H9 (cell line): Measurements from ENCODE around the gene UBAC1. TPM values are rescaled to one million over a fixed set of nuclear protein-coding genes. Genes with fewer than 3 reads are reported as not detected.
"Not testable (repeated sequence)": the region's sequence is repeated elsewhere in the genome, so short reads cannot be mapped to it uniquely, and the experiment has no call there.

ENCODE experiments used
- DNase-seq: peaks from one replicate; pipeline ENCODE4 v3.0.0-alpha.2; 2017
- H2AFZ ChIP-seq: one replicate; pipeline ENCODE4 v1.6.1; 2013; ENCODE audit warnings: mild to moderate bottlenecking, low read length, control low read depth, moderate library complexity
- H2AK5ac ChIP-seq: 2 replicates; pipeline ENCODE4 v1.6.1; 2013; ENCODE audit warnings: low read length, control low read depth, mixed read lengths; ENCODE audit not compliant: insufficient read length
- H2BK120ac ChIP-seq: one replicate; pipeline ENCODE4 v1.6.1; 2013; ENCODE audit warnings: low read depth, mild to moderate bottlenecking, low read length, control low read depth, inconsistent platforms; ENCODE audit not compliant: poor library complexity, severe bottlenecking
- H2BK12ac ChIP-seq: 2 replicates; pipeline ENCODE4 v1.6.1; 2013; ENCODE audit warnings: low read length, control low read depth, mixed read lengths, low read depth; ENCODE audit not compliant: insufficient read length
- H2BK15ac ChIP-seq: 2 replicates; pipeline ENCODE4 v1.6.1; 2013; ENCODE audit warnings: low read depth, low read length, control low read depth
- H2BK20ac ChIP-seq: one replicate; pipeline ENCODE4 v1.6.1; 2013; ENCODE audit warnings: low read depth, mild to moderate bottlenecking, low read length, control low read depth, inconsistent platforms; ENCODE audit not compliant: poor library complexity, severe bottlenecking
- H2BK5ac ChIP-seq: 2 replicates; pipeline ENCODE4 v1.6.1; 2013; ENCODE audit warnings: low read length, control low read depth, mixed read lengths; ENCODE audit not compliant: insufficient read length
- H3K14ac ChIP-seq: 2 replicates; pipeline ENCODE4 v1.6.1; 2013; ENCODE audit warnings: low read length, control low read depth; ENCODE audit not compliant: insufficient read depth
- H3K18ac ChIP-seq: 2 replicates; pipeline ENCODE4 v1.6.1; 2013; ENCODE audit warnings: low read depth, mild to moderate bottlenecking, mixed read lengths, low read length, control low read depth; ENCODE audit not compliant: insufficient read length
- H3K23ac ChIP-seq: 2 replicates; pipeline ENCODE4 v1.6.1; 2013; ENCODE audit warnings: low read length, control low read depth, mixed read lengths, low read depth; ENCODE audit not compliant: insufficient read length
- H3K23me2 ChIP-seq: 2 replicates; pipeline ENCODE4 v1.6.1; 2013; ENCODE audit warnings: low read depth, mild to moderate bottlenecking, mixed read lengths, low read length, control low read depth; ENCODE audit not compliant: insufficient read length, poor library complexity, severe bottlenecking
- H3K27ac ChIP-seq: 2 replicates; pipeline ENCODE4 v1.5.1; 2013; ENCODE audit warnings: low read length, control low read depth, mixed read lengths, low read depth; ENCODE audit not compliant: insufficient read length
- H3K27me3 ChIP-seq: 2 replicates; pipeline ENCODE4 v1.6.1; 2013; ENCODE audit warnings: low read length, control low read depth, inconsistent platforms; ENCODE audit not compliant: insufficient read depth
- H3K4ac ChIP-seq: 2 replicates; pipeline ENCODE4 v1.6.1; 2013; ENCODE audit warnings: low read depth, mild to moderate bottlenecking, control low read depth, inconsistent platforms, low read length, moderate library complexity
- H3K4me1 ChIP-seq: 2 replicates; pipeline ENCODE4 v1.6.1; 2013; ENCODE audit warnings: low read length, control low read depth, inconsistent platforms; ENCODE audit not compliant: insufficient read depth
- H3K4me2 ChIP-seq: 2 replicates; pipeline ENCODE4 v1.6.1; 2013; ENCODE audit warnings: low read length, control low read depth, mixed read lengths; ENCODE audit not compliant: insufficient read length, insufficient read depth
- H3K56ac ChIP-seq: 2 replicates; pipeline ENCODE4 v1.6.1; 2013; ENCODE audit warnings: low read depth, mild to moderate bottlenecking, mixed read lengths, low read length, control low read depth; ENCODE audit not compliant: insufficient read length
- H3K79me1 ChIP-seq: 2 replicates; pipeline ENCODE4 v1.6.1; 2013; ENCODE audit warnings: low read depth, mild to moderate bottlenecking, moderate library complexity, low read length, control low read depth, inconsistent platforms; ENCODE audit not compliant: insufficient read depth, poor library complexity, severe bottlenecking
- H3K79me2 ChIP-seq: 2 replicates; pipeline ENCODE4 v1.6.1; 2013; ENCODE audit warnings: low read length, control low read depth, inconsistent platforms; ENCODE audit not compliant: insufficient read depth
- H3K9ac ChIP-seq: 2 replicates; pipeline ENCODE4 v1.6.1; 2013; ENCODE audit warnings: low read length, control low read depth, mixed read lengths; ENCODE audit not compliant: insufficient read length; ENCODE audit errors: extremely low read depth
- H3K9me3 ChIP-seq: one replicate; pipeline ENCODE4 v1.6.1; 2013; ENCODE audit warnings: low read depth, low read length, inconsistent platforms; ENCODE audit not compliant: control insufficient read depth
- H3T11ph ChIP-seq: one replicate; pipeline ENCODE4 v1.6.1; 2013; ENCODE audit warnings: mild to moderate bottlenecking, low read length, control low read depth, inconsistent platforms
- H4K20me1 ChIP-seq: one replicate; pipeline ENCODE4 v1.6.1; 2013; ENCODE audit not compliant: control insufficient read depth, insufficient read length, insufficient read depth
- H4K5ac ChIP-seq: 2 replicates; pipeline ENCODE4 v1.6.1; 2013; ENCODE audit warnings: low read depth, mild to moderate bottlenecking, mixed read lengths, low read length, control low read depth; ENCODE audit not compliant: insufficient read length
- H4K8ac ChIP-seq: replicated peaks from 2 replicates; pipeline ENCODE4 v1.6.1; 2013; ENCODE audit warnings: low read length, control low read depth, mixed read lengths, low read depth; ENCODE audit not compliant: insufficient read length
- H4K91ac ChIP-seq: 2 replicates; pipeline ENCODE4 v1.6.1; 2013; ENCODE audit warnings: low read depth, mild to moderate bottlenecking, moderate library complexity, mixed read lengths, low read length, control low read depth; ENCODE audit not compliant: insufficient read length
- H3K27ac Mint-ChIP-seq, 3 experiments: 2 replicates in 2 of 3; 3 replicates in 1 of 3; pipeline ENCODE4 v1.8.0; 2020 to 2021; ENCODE audit warnings: mixed read lengths in 3 of 3, mild to moderate bottlenecking in 1 of 3, moderate library complexity in 1 of 3
- H3K27me3 Mint-ChIP-seq: 2 replicates; pipeline ENCODE4 v1.8.0; 2021; ENCODE audit warnings: low read depth, mild to moderate bottlenecking, moderate library complexity, mixed read lengths
- H3K36me3 Mint-ChIP-seq, 3 experiments: 2 replicates in 2 of 3; 3 replicates in 1 of 3; pipeline ENCODE4 v1.8.0; 2020 to 2021; ENCODE audit warnings: low read depth in 3 of 3, mixed read lengths in 3 of 3; ENCODE audit not compliant: insufficient read depth in 1 of 3
- H3K4me1 Mint-ChIP-seq, 2 experiments: 2 replicates each; pipeline ENCODE4 v1.8.0; 2020; ENCODE audit warnings: mixed read lengths in 2 of 2
- H3K4me3 Mint-ChIP-seq, 2 experiments: 2 replicates in 1 of 2; 3 replicates in 1 of 2; pipeline ENCODE4 v1.8.0; 2020 to 2021; ENCODE audit warnings: mild to moderate bottlenecking in 2 of 2, mixed read lengths in 2 of 2, moderate library complexity in 1 of 2
- H3K9me3 Mint-ChIP-seq, 2 experiments: 2 replicates in 1 of 2; 3 replicates in 1 of 2; pipeline ENCODE4 v1.8.0; 2020; ENCODE audit warnings: mild to moderate bottlenecking in 2 of 2, mixed read lengths in 2 of 2, moderate library complexity in 1 of 2
- WGBS: extraction: QIAGEN DNeasy Blood & Tissue Kit; methylation state at CpG from one replicate; pipeline ENCODE4 v1.1.7; 2013; ENCODE audit warnings: missing lambda C conversion rate, low lambda C conversion rate, mixed read lengths; ENCODE audit not compliant: insufficient read length; ENCODE audit errors: extremely low coverage; 5-methylcytosine and 5-hydroxymethylcytosine counted together
- total RNA-seq: library from RNA; stranded (reverse); gene quantifications from 2 replicates; pipeline ENCODE4 v1.2.1, GENCODE V29; 2021

The UBAC1 gene
- total RNA-seq, 1 experiment from 2014 or later, result 47.5 TPM

DNA sequence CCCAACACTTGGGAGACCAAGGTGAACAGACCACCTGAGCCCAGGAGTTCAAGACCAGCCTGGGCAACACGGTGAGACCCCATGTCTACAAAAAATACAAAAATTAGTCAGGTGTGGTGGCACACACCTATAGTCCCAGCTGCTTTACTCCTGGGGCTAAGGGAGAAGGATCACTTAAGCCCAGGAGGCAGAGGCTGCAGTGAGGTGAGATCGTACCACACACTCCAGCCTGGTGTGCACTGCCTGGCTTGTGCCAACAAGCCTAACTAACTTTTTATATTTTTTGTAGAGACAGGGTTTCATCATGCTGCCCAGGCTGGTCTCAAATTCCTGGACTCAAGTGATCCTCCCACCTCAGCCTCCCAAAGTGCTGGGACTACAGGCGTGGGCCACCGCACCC lies 10.3 kb downstream of the UBAC1 start:
- not testable (repeated sequence) for H3K27me3 ChIP-seq, H4K5ac ChIP-seq, H2BK20ac ChIP-seq, H3K4me2 ChIP-seq, H4K91ac ChIP-seq, H2BK120ac ChIP-seq, H3K79me1 ChIP-seq, H2AK5ac ChIP-seq, H3T11ph ChIP-seq, H3K23ac ChIP-seq, H3K27me3 Mint-ChIP-seq, H4K8ac ChIP-seq, H2BK12ac ChIP-seq, H3K18ac ChIP-seq, H3K4me3 Mint-ChIP-seq, H3K14ac ChIP-seq, H3K56ac ChIP-seq, DNase-seq, H3K4ac ChIP-seq, H3K23me2 ChIP-seq, H2AFZ ChIP-seq, H3K4me1 ChIP-seq, H3K9me3 ChIP-seq, H3K27ac ChIP-seq, H3K79me2 ChIP-seq, H3K27ac Mint-ChIP-seq, H2BK5ac ChIP-seq, H3K4me1 Mint-ChIP-seq, H3K9ac ChIP-seq, H3K9me3 Mint-ChIP-seq, H2BK15ac ChIP-seq, H4K20me1 ChIP-seq
- WGBS, result no CpG with 5 or more reads among the region's 4 CpGs
- peaks cover 20 to 69% (median 67%) of the 10 kb centered on the region in 3 experiments for H3K36me3 Mint-ChIP-seq
